H1 (cell line): Measurements from ENCODE around the gene HTR3B. TPM values are rescaled to one million over a fixed set of nuclear protein-coding genes. Genes with fewer than 3 reads are reported as not detected.

ENCODE experiments used
- CTCF ChIA-PET: fragments of 300-600 bp; sonication (Branson Sonifier 250); formaldehyde crosslinking; loops from one replicate; lab custom pipeline; 2021; ENCODE audit not compliant: partially characterized antibody; lab: Charles Lee
- POLR2A ChIA-PET: fragments of 300-600 bp; sonication (Branson Sonifier 250); formaldehyde crosslinking; loops from one replicate; lab custom pipeline; 2021; ENCODE audit warnings: inconsistent platforms; ENCODE audit not compliant: partially characterized antibody; lab: Charles Lee
- DNase-seq, 2 experiments: peaks; one replicate each; pipeline versions ENCODE4 v3.0.0 to v3.0.0-alpha.2; 2010 to 2022; ENCODE audit warnings: low spot score in 2 of 2, low read depth in 1 of 2, mixed read lengths in 1 of 2
- FAIRE-seq: peaks from 2 replicates; lab custom pipeline; 2011; peaks lifted over from hg19 to GRCh38; lab: Jason Lieb, UNC
- H2AFZ ChIP-seq: 2 replicates; pipeline ENCODE4 v1.8.1; 2012; ENCODE audit warnings: low read length, inconsistent platforms
- H2AK5ac ChIP-seq: 2 replicates; pipeline ENCODE4 v1.6.1; 2013; ENCODE audit warnings: low read depth, low read length
- H2BK120ac ChIP-seq: replicated peaks from 2 replicates; pipeline ENCODE3; 2013; ENCODE audit warnings: low read depth, low read length, inconsistent platforms
- H2BK12ac ChIP-seq: 2 replicates; pipeline ENCODE4 v1.6.1; 2013; ENCODE audit warnings: low read depth, low read length
- H2BK15ac ChIP-seq: 2 replicates; pipeline ENCODE4 v1.6.1; 2013; ENCODE audit warnings: low read length
- H2BK20ac ChIP-seq: 2 replicates; pipeline ENCODE4 v1.6.1; 2013; ENCODE audit warnings: low read length
- H2BK5ac ChIP-seq: 2 replicates; pipeline ENCODE4 v1.6.1; 2013; ENCODE audit warnings: low read depth, low read length
- H3K14ac ChIP-seq: 2 replicates; pipeline ENCODE4 v1.6.1; 2013; ENCODE audit warnings: inconsistent platforms; ENCODE audit not compliant: insufficient read length
- H3K18ac ChIP-seq: 2 replicates; pipeline ENCODE4 v1.6.1; 2013; ENCODE audit warnings: low read length; ENCODE audit errors: extremely low read depth
- H3K23ac ChIP-seq: 2 replicates; pipeline ENCODE4 v1.6.1; 2013; ENCODE audit warnings: inconsistent platforms; ENCODE audit not compliant: insufficient read length
- H3K23me2 ChIP-seq: 2 replicates; pipeline ENCODE4 v1.6.1; 2013; ENCODE audit warnings: low read depth, low read length
- H3K27ac ChIP-seq: 2 replicates; pipeline ENCODE4 v1.6.1; 2011; ENCODE audit warnings: low read depth, low read length, inconsistent platforms
- H3K27me3 ChIP-seq, 4 experiments: replicated peaks in 1 of 4; 1 replicate in 1 of 4; 2 replicates in 3 of 4; pipeline versions ENCODE4 v1.6.1 to v1.8.1; 2011 to 2013; ENCODE audit warnings: low read length in 3 of 4, mild to moderate bottlenecking in 3 of 4, inconsistent platforms in 2 of 4, mixed read lengths in 2 of 4, moderate library complexity in 1 of 4; ENCODE audit not compliant: control insufficient read depth in 3 of 4, insufficient read depth in 3 of 4; ENCODE audit errors: extremely low read depth in 1 of 4
- H3K36me3 ChIP-seq, 4 experiments: 2 replicates each; pipeline versions ENCODE4 v1.6.1 to v1.8.1; 2011 to 2013; ENCODE audit warnings: mild to moderate bottlenecking in 4 of 4, low read length in 3 of 4, moderate library complexity in 2 of 4, control low read depth in 1 of 4, inconsistent platforms in 1 of 4; ENCODE audit not compliant: insufficient read depth in 4 of 4, control insufficient read depth in 2 of 4
- H3K4ac ChIP-seq: replicated peaks from 2 replicates; pipeline ENCODE3; 2013; ENCODE audit warnings: low read length, low read depth, mixed read lengths, inconsistent platforms; ENCODE audit not compliant: insufficient read length
- H3K4me1 ChIP-seq, 4 experiments: replicated peaks in 1 of 4; 1 replicate in 1 of 4; 2 replicates in 3 of 4; pipeline versions ENCODE4 v1.6.1 to v1.8.1; 2011 to 2013; ENCODE audit warnings: low read length in 3 of 4, inconsistent platforms in 2 of 4, mixed read lengths in 1 of 4; ENCODE audit not compliant: insufficient read depth in 4 of 4, control insufficient read depth in 3 of 4
- H3K4me2 ChIP-seq, 2 experiments: 2 replicates each; pipeline versions ENCODE4 v1.6.1 to v1.8.1; 2011 to 2013; ENCODE audit warnings: low read depth in 2 of 2, low read length in 2 of 2, control low read depth in 1 of 2, inconsistent platforms in 1 of 2, mild to moderate bottlenecking in 1 of 2; ENCODE audit not compliant: insufficient read depth in 1 of 2
- H3K4me3 ChIP-seq, 4 experiments: fragments of 200-600, 300-600 bp in 1 of 4; sonication (generic), shearing (Covaris generic), sonication (Bioruptor Twin) in 1 of 4; 2 replicates each; pipeline versions ENCODE4 v1.5.1 to v1.8.1; 2011 to 2016; ENCODE audit warnings: low read length in 4 of 4, low read depth in 3 of 4, control low read depth in 2 of 4, inconsistent platforms in 2 of 4, mild to moderate bottlenecking in 2 of 4, mixed read lengths in 1 of 4, moderate library complexity in 1 of 4; ENCODE audit not compliant: insufficient read depth in 2 of 4; ENCODE audit errors: extremely low read depth in 1 of 4
- H3K56ac ChIP-seq: replicated peaks from 2 replicates; pipeline ENCODE3; 2013; ENCODE audit warnings: low read depth, mild to moderate bottlenecking, mixed read lengths, low read length, inconsistent platforms; ENCODE audit not compliant: insufficient read length
- H3K79me1 ChIP-seq: 2 replicates; pipeline ENCODE4 v1.6.1; 2013; ENCODE audit warnings: low read depth, low read length, control low read depth
- H3K79me2 ChIP-seq, 2 experiments: 2 replicates each; pipeline versions ENCODE4 v1.6.1 to v1.8.1; 2012 to 2013; ENCODE audit warnings: low read length in 2 of 2, mild to moderate bottlenecking in 2 of 2, inconsistent platforms in 1 of 2; ENCODE audit not compliant: insufficient read depth in 2 of 2, control insufficient read depth in 1 of 2
- H3K9ac ChIP-seq, 4 experiments: replicated peaks in 1 of 4; 1 replicate in 1 of 4; 2 replicates in 3 of 4; pipeline versions ENCODE4 v1.6.1 to v1.8.1; 2011 to 2013; ENCODE audit warnings: low read depth in 3 of 4, low read length in 3 of 4, control low read depth in 2 of 4, mild to moderate bottlenecking in 2 of 4, moderate library complexity in 2 of 4, inconsistent platforms in 1 of 4; ENCODE audit errors: extremely low read depth in 1 of 4
- H3K9me3 ChIP-seq, 2 experiments: 2 replicates each; pipeline versions ENCODE4 v1.6.1 to v1.8.1; 2012 to 2013; ENCODE audit warnings: mild to moderate bottlenecking in 2 of 2, moderate library complexity in 2 of 2, control low read depth in 1 of 2, inconsistent platforms in 1 of 2, low read depth in 1 of 2, low read length in 1 of 2, mixed read lengths in 1 of 2; ENCODE audit not compliant: insufficient read depth in 2 of 2
- H4K20me1 ChIP-seq, 2 experiments: replicated peaks in 1 of 2; 2 replicates each; pipeline versions ENCODE3 to v1.8.1; 2011 to 2013; ENCODE audit warnings: inconsistent platforms in 2 of 2, low read length in 2 of 2, mild to moderate bottlenecking in 1 of 2; ENCODE audit not compliant: insufficient read depth in 2 of 2, control insufficient read depth in 1 of 2
- H4K5ac ChIP-seq: 2 replicates; pipeline ENCODE4 v1.6.1; 2013; ENCODE audit warnings: low read length, low read depth, mixed read lengths, inconsistent platforms; ENCODE audit not compliant: insufficient read length
- H4K8ac ChIP-seq: 2 replicates; pipeline ENCODE4 v1.8.0; 2013; ENCODE audit warnings: mild to moderate bottlenecking, moderate library complexity, low read length, inconsistent platforms; ENCODE audit not compliant: insufficient read depth; ENCODE audit errors: extremely low read depth
- H4K91ac ChIP-seq: replicated peaks from 2 replicates; pipeline ENCODE3; 2013; ENCODE audit warnings: low read length, mixed read lengths, inconsistent platforms; ENCODE audit not compliant: insufficient read length
- ASH2L ChIP-seq: fragments of 200-600, 300-600 bp; sonication (generic); IDR thresholded peaks from one replicate; pipeline ENCODE4 v1.7.1; 2017; ENCODE audit warnings: low read length
- BCL11A ChIP-seq, 2 experiments: IDR thresholded peaks; one replicate each; pipeline ENCODE4 v1.6.1; 2011; ENCODE audit warnings: low read depth in 2 of 2, low read length in 2 of 2, mild to moderate bottlenecking in 2 of 2
- E2F6 ChIP-seq: IDR thresholded peaks from 2 replicates; pipeline ENCODE4 v1.6.1; 2012; ENCODE audit warnings: inconsistent platforms
- JUND ChIP-seq: IDR thresholded peaks from 2 replicates; pipeline ENCODE4 v1.6.1; 2011; ENCODE audit warnings: mild to moderate bottlenecking, improper control_type of control experiment, low read length
- POLR2A ChIP-seq, 2 experiments: IDR thresholded peaks; 1 replicate in 1 of 2; 2 replicates in 1 of 2; pipeline ENCODE4 v1.6.1; 2011; ENCODE audit warnings: low read depth in 2 of 2, low read length in 2 of 2, mild to moderate bottlenecking in 2 of 2; ENCODE audit errors: control extremely low read depth in 1 of 2
- POLR2AphosphoS5 ChIP-seq: IDR thresholded peaks from 2 replicates; pipeline ENCODE4 v1.6.1; 2011; ENCODE audit warnings: low read depth, low read length
- POU5F1 ChIP-seq: IDR thresholded peaks from 2 replicates; pipeline ENCODE4 v1.6.1; 2011; ENCODE audit warnings: low read depth, mild to moderate bottlenecking, low read length, moderate library complexity
- SAP30 ChIP-seq: fragments of 300-600 bp; sonication (generic); IDR thresholded peaks from 2 replicates; pipeline ENCODE4 v1.7.1; 2012; ENCODE audit warnings: low read length, moderate library complexity, mild to moderate bottlenecking, inconsistent platforms; ENCODE audit not compliant: insufficient read depth, insufficient replicate concordance
- SRF ChIP-seq: IDR thresholded peaks from 2 replicates; pipeline ENCODE4 v1.6.1; 2011; ENCODE audit warnings: mild to moderate bottlenecking, low read depth, low read length, moderate library complexity
- SUZ12 ChIP-seq: fragments of 200-600 bp; sonication (generic); IDR thresholded peaks from 2 replicates; pipeline ENCODE4 v1.6.1; 2012; ENCODE audit warnings: mild to moderate bottlenecking, inconsistent platforms, low read length, moderate library complexity, mixed read lengths
- TAF7 ChIP-seq: optimal IDR thresholded peaks from 2 replicates; pipeline ENCODE3; 2011; ENCODE audit warnings: low read depth, mild to moderate bottlenecking, inconsistent platforms, low read length, moderate library complexity, borderline replicate concordance
- ZNF274 ChIP-seq: IDR thresholded peaks from 2 replicates; pipeline ENCODE4 v1.7.0; 2012; ENCODE audit warnings: low read length, borderline replicate concordance; ENCODE audit errors: extremely low read depth
- WGBS, 2 experiments: shearing (Covaris generic) in 1 of 2; methylation state at CpG; one replicate each; pipeline versions ENCODE4 v1.1.6 to v1.1.7; 2013 to 2015; ENCODE audit warnings: low lambda C conversion rate in 2 of 2, mixed read lengths in 2 of 2, inconsistent platforms in 1 of 2, low coverage in 1 of 2, missing lambda C conversion rate in 1 of 2; ENCODE audit not compliant: insufficient replicate concordance in 2 of 2, insufficient coverage in 1 of 2, insufficient read length in 1 of 2; ENCODE audit errors: extremely low coverage in 1 of 2, missing lambda C conversion rate in 1 of 2; 5-methylcytosine and 5-hydroxymethylcytosine counted together
- polyA plus RNA-seq, 7 experiments: library from polyadenylated mRNA; depleted of rRNA in 3 of 7; stranded (reverse) in 5 of 7; unstranded in 2 of 7; fragments of >200 nt in 5 of 7; fragments of 200-250 nt in 2 of 7; gene quantifications; 1 replicate in 5 of 7; 2 replicates in 1 of 7; 4 replicates in 1 of 7; pipeline versions ENCODE4 v1.2.1 to v1.2.3, GENCODE V29; 2011 to 2013; ENCODE audit warnings: missing spikeins in 2 of 7, mixed read lengths in 2 of 7
- total RNA-seq: library from RNA; stranded (reverse); fragmentation: NEBNext Ultra II Directional; extraction: Animal tissue kit (Norgen Biotek cat#: 25700); gene quantifications from 2 replicates; pipeline ENCODE4 v1.2.1, GENCODE V29; 2021
- TF ChIP-seq, protein P1 (sequence below): IDR thresholded peaks from 2 replicates; pipeline ENCODE4 v1.6.1; 2011; ENCODE audit warnings: low read length, improper control_type of control experiment

The HTR3B gene
- total and polyA plus RNA-seq, 2 of the 8 experiments (the other 6 are each of a cell fraction or from before 2014, with no cell fraction given): not detected

DNA sequence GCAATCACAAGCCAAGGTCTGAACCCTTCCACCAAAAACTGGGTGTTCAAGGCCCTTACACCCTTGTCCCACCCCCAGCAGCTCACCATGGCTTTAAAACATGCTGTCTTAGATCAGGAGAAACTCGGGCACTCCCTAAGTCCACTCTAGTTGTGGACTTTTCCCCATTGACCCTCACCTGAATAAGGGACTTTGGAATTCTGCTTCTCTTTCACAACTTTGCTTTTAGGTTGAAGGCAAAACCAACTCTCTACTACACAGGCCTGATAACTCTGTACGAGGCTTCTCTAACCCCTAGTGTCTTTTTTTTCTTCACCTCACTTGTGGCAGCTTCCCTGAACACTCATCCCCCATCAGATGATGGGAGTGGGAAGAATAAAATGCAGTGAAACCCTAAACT lies 85.3 kb downstream of the HTR3B start:
- 86% methylated on average over 2 of the region's 2 CpGs; no CpG with 5 or more reads in 1 of the 2 experiments for WGBS, 2 experiments
- H3K4ac ChIP-seq: no peak overlapping the region
- CTCF ChIA-PET: interaction anchor here (0.6 to 16.8 kb wide), 4 partner anchors 14 to 272 kb away, joined by 3 to 280 read pairs (median 22); partner anchors contain the start of gene HTR3A
- H4K91ac ChIP-seq: no peak overlapping the region
- H2BK15ac ChIP-seq: no peak overlapping the region
- DNase-seq: no peak
- H2BK12ac ChIP-seq: no peak overlapping the region
- H3K23me2 ChIP-seq: no peaks in the 10 kb centered on the region
- H2BK120ac ChIP-seq: no peak overlapping the region
- H2BK5ac ChIP-seq: no peak overlapping the region
- H4K5ac ChIP-seq: no peak overlapping the region
- H3K23ac ChIP-seq: no peak overlapping the region
- no peak overlapping the region for H3K4me3 ChIP-seq
- H3K9me3 ChIP-seq: no peaks in the 10 kb centered on the region
- H3K36me3 ChIP-seq: no peaks in the 10 kb centered on the region
- no peaks in the 10 kb centered on the region for H3K27me3 ChIP-seq
- no peak overlapping the region for H3K14ac ChIP-seq
- no peaks in the 10 kb centered on the region for H3K79me1 ChIP-seq
- H2AK5ac ChIP-seq: no peak overlapping the region
- H4K8ac ChIP-seq: no peak overlapping the region
- H3K18ac ChIP-seq: no peak overlapping the region
- H3K79me2 ChIP-seq: no peaks in the 10 kb centered on the region
- H3K4me2 ChIP-seq: no peak overlapping the region
- no peak overlapping the region for H3K56ac ChIP-seq
- no peak for FAIRE-seq
- no peak overlapping the region for H2BK20ac ChIP-seq
- no peak overlapping the region for H2AFZ ChIP-seq
- H4K20me1 ChIP-seq: peaks cover 0 to 6% of the 10 kb centered on the region in 2 experiments
- POLR2A ChIA-PET: interaction anchor here (0.5 kb wide), 1 partner anchor 116 kb away, joined by 3 read pairs; no protein-coding TSS in a partner anchor
- H3K9ac ChIP-seq: no peak overlapping the region
- peaks cover 3 to 8% (median 4%) of the 10 kb centered on the region in 4 experiments; a peak in 6 of 7 replicates for H3K4me1 ChIP-seq
- no peak overlapping the region for H3K27ac ChIP-seq
- TF ChIP-seq POLR2A (IDR thresholded peaks at IDR 0.05; ENCODE audit: control extremely low read depth in 1 of 2, low read depth in 2 of 2, low read length in 2 of 2): no peak
- TF ChIP-seq POLR2AphosphoS5: no peak
- TF ChIP-seq SUZ12: no peak
- TF ChIP-seq TAF7: no peak
- no peak for TF ChIP-seq E2F6
- no peak for TF ChIP-seq ASH2L
- TF ChIP-seq, protein P1, sequence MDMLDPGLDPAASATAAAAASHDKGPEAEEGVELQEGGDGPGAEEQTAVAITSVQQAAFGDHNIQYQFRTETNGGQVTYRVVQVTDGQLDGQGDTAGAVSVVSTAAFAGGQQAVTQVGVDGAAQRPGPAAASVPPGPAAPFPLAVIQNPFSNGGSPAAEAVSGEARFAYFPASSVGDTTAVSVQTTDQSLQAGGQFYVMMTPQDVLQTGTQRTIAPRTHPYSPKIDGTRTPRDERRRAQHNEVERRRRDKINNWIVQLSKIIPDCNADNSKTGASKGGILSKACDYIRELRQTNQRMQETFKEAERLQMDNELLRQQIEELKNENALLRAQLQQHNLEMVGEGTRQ: no peak
- TF ChIP-seq BCL11A (IDR thresholded peaks at IDR 0.05; ENCODE audit: low read depth in 2 of 2, low read length in 2 of 2): no peak
- TF ChIP-seq SAP30: no peak
- TF ChIP-seq ZNF274: no peak
- TF ChIP-seq SRF: no peak
- TF ChIP-seq JUND: no peak
- TF ChIP-seq POU5F1: no peak
